GM19372 (cell line): Measurements from ENCODE around the gene SIX3.

Source experiments
- ATAC-seq: cut with Tn5 transposase; IDR thresholded peaks from one replicate; pipeline ENCODE4 v1.9.1; 2021; ENCODE audit warnings: mild to moderate bottlenecking, low read depth, moderate library complexity; ENCODE audit not compliant: unreplicated experiment

The SIX3 gene

DNA sequence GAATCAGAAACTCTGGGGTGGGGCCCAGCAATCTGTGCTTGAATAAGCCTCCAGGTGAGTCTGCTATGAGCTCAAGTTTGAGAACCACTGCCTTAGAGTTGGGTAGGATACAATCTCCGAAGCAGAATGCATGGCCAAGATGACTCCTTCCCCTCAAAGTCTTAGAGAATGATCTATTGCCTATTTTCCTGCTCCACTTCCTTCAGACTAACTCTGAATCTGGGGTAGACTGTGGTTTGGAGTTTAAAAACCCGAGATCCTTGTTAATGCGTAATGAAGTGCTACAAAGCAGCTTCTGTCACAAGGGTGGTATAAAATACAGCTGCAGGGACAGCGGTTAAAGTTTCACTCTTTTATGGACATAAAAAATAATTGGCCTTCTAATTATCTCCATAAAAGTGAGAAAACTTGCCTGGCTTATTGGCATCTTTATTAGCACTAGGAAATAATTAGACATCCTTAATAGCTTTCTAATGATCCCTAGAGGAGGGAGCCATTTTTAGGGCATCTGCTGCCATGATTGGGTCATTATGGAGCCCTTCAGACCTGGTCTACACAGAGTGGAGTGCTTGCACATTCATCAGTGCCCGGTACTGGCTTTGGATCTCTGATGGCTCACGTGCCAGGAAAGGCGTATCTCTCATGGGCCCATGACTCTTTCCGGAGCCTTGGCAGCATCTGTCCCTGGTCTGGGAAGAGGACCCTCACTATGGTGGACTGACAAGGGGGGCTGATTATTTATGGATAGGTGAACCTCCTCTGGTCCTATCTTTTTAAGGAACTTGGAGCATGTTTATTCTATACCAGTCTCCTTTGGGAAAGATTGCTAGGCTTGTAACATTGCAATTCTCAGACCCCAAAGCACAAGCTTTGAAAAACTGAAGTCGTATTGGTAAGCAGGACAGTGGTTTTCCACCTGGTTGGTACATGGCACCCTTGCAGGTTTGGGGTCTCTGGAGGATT is 39.5 kb downstream of the SIX3 start:
- no peak for ATAC-seq

DNA sequence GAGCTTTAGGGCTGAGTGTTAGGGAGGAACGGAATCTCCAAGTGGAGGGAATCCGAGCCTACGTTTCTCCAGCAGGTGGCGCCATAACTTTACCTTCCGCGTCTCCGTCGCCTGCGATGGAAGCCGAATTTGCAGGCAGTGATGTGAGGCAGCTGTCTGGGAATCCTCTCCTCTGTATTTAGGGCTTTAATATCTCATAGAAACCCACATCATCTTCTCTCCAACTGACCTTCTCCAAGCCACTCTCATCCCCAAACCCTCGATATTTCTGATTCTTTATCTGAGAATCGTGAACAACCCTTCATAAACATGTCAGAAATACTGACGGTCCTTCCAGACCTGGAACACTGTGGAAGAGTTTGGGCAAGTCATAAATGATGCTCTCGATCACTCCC is 40.2 kb downstream of the SIX3 start:
- no peak for ATAC-seq

DNA sequence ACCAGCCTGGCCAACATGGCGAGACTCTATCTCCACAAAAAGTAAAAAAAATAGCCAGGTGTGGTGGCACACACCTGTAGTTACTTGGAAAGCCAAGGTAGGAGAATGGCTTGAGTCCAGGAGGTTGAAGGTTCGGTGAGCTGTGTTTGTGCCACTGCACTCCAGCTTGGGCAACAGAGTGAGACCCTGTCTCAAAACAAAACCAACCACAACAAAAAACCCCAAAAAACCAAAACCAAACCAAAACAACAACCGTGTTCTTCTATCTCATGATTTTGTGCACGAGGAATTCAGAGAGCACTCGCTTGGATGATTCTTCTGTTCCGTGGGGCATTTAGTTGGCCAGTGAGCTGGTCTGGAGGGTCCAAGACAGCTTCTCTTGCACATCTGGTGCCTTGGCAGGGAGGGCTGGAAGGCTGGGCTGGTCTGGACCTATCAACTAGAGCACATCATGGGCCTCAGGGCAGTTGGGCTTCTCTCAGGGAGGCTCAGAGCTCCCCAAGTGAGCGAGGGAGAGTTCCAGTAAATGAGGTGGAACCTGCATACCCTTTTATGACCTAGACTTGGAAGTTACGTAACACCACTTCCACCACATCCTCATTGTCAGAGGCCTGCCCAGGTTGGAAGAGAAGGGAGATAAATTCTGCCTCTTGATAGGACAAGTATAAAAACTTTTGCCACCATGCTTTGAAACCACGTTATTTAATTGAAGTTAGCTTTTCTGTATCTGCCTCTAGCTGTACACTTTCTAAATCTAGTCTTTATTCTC is 42.5 kb downstream of the SIX3 start:
- ATAC-seq: no peak

DNA sequence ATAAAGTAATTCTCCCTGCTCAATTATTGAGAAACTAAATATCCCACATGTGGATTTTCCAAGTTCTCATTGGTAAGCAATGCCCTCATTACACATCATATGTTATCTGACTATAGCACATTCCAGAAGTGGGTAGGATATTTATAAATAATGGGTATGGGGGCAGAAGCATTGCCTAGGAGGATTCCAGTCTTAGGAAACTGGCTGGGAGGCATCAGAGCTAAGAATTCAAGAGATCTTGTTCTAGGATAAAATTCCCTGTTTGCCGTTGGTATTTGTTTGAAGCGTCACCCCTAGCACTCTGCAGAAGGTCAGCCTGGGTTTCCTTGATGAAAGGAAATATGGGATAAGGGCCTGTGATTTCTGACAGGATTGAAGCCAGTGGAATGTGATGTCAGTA is 47.7 kb downstream of the SIX3 start:
- ATAC-seq: no peak

DNA sequence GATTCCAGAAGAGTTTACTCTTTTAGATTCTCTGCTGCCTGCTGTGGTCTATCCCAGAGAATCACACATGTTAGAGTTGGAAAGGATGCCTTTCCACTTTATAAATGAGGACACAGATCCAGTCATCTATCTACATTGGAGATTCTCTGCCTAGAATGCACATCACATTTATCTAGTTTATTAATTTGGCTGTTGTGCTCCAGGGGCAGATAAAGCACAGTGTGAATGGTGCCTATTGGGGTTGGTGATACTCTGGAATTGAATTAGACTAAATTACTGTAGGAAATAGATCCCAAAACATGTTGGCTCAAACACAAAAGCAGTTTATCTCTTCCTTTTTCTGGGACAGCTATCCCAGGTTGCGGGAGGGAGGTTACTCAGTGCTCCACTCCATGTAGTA is 52.9 kb downstream of the SIX3 start:
- no peak for ATAC-seq
